Hepatocyte (in vitro differentiated cells): ENCODE results near the gene NFIX.

Source experiments
- CTCF ChIP-seq: fragments of 200-600 bp; sonication (generic); IDR thresholded peaks from 2 replicates; pipeline ENCODE4 v1.5.1; 2016; ENCODE audit warnings: antibody characterized with exemption, mild to moderate bottlenecking; ENCODE audit not compliant: poor library complexity
- EZH2 ChIP-seq: fragments of 200-600 bp; sonication (generic); IDR thresholded peaks from 2 replicates; pipeline ENCODE4 v1.6.1; 2016; ENCODE audit warnings: antibody characterized with exemption, mild to moderate bottlenecking, borderline replicate concordance

GRCh38 chr19:13028027-13028426 lies 32.8 kb downstream of the NFIX start:
- TF ChIP-seq EZH2 = no peak
- TF ChIP-seq CTCF = no peak
